Measurements from ENCODE around the gene FARS2. TPM values are rescaled to one million over a fixed set of nuclear protein-coding genes. Genes with fewer than 3 reads are reported as not detected.

The FARS2 gene
- total RNA-seq, 2 experiments from 2014 or later: 15.7 to 18.5 TPM

- intact Hi-C loops (cut with micrococcal nuclease): loop anchor here (2.0 kb wide), 1 partner anchor 160 kb away; no protein-coding TSS in a partner anchor
- DNase-seq (peak; percentile 76), ATAC-seq (peak; percentile 94)
- CTCF ChIA-PET: interaction anchor here (0.6 to 5.7 kb wide), 29 partner anchors 9 to 518 kb away, joined by 3 to 48 read pairs (median 4); partner anchors contain the start of genes FARS2 and LYRM4
- Mint-ChIP-seq H3K27ac (peak overlapping the region; percentile 78), H3K27me3 (no peaks in the 10 kb centered on the region), H3K9me3 (no peaks in the 10 kb centered on the region), H3K36me3 (ENCODE audit: low read depth) (no peaks in the 10 kb centered on the region), H3K4me3 (peak overlapping the region; percentile 44), H3K4me1 (ENCODE audit: low read depth) (peaks cover 52% of the 10 kb centered on the region)
- POLR2A ChIA-PET: interaction anchor here (0.8 to 2.4 kb wide), 5 partner anchors 9 to 41 kb away, joined by 3 to 11 read pairs (median 7); partner anchors contain the start of genes FARS2 and LYRM4
- no peak for TF ChIP-seq CTCF (IDR thresholded peaks at IDR 0.05)
These were observed 41.1 kb downstream of the FARS2 start for GRCh38 chr6:5302220-5302946.

GRCh38 chr6:5302995-5303622, 41.8 kb downstream of the FARS2 start:
- Mint-ChIP-seq H3K9me3 (no peaks in the 10 kb centered on the region), H3K36me3 (ENCODE audit: low read depth) (no peaks in the 10 kb centered on the region), H3K27ac (peak overlapping the region; percentile 78), H3K4me3 (peak overlapping the region; percentile 44), H3K4me1 (ENCODE audit: low read depth) (peaks cover 52% of the 10 kb centered on the region), H3K27me3 (no peaks in the 10 kb centered on the region)
- POLR2A ChIA-PET: interaction anchor here (0.8 to 2.4 kb wide), 6 partner anchors 10 to 42 kb away, joined by 3 to 11 read pairs (median 6); partner anchors contain the start of genes FARS2 and LYRM4
- intact Hi-C loops (cut with micrococcal nuclease): loop anchor here (2.0 kb wide), 1 partner anchor 160 kb away; no protein-coding TSS in a partner anchor
- ATAC-seq (peak; percentile 64), DNase-seq (peak; percentile 74)
- peak; percentile 46 for TF ChIP-seq CTCF (IDR thresholded peaks at IDR 0.05)
- CTCF ChIA-PET: interaction anchor here (0.6 to 5.7 kb wide), 34 partner anchors 9 to 519 kb away, joined by 3 to 48 read pairs (median 4); partner anchors contain the start of genes FARS2 and LYRM4

GRCh38 chr6:5303682-5304081, 42.4 kb downstream of the FARS2 start:
- H3K4me1 Mint-ChIP-seq (ENCODE audit: low read depth): peaks cover 52% of the 10 kb centered on the region
- ChIA-PET CTCF (interaction anchor here (0.7 to 5.7 kb wide), 23 partner anchors 8 to 164 kb away, joined by 3 to 48 read pairs (median 5); partner anchors contain the start of genes FARS2 and LYRM4), POLR2A (interaction anchor here (0.9 to 2.4 kb wide), 3 partner anchors 15 to 42 kb away, joined by 3 to 11 read pairs (median 10); partner anchors contain the start of genes FARS2 and LYRM4)
- TF ChIP-seq CTCF (IDR thresholded peaks at IDR 0.05): no peak
- H3K9me3 Mint-ChIP-seq: no peaks in the 10 kb centered on the region
- H3K27ac Mint-ChIP-seq: no peak overlapping the region
- no peaks in the 10 kb centered on the region for H3K36me3 Mint-ChIP-seq (ENCODE audit: low read depth)
- intact Hi-C loops (cut with micrococcal nuclease): loop anchor here (2.0 kb wide), 1 partner anchor 161 kb away; no protein-coding TSS in a partner anchor
- DNase-seq (no peak), ATAC-seq (no peak)
- H3K27me3 Mint-ChIP-seq: no peaks in the 10 kb centered on the region
- H3K4me3 Mint-ChIP-seq: no peak overlapping the region

- DNase-seq (no peak), ATAC-seq (no peak)
- ChIA-PET CTCF (interaction anchor here (1.6 to 5.7 kb wide), 2 partner anchors 90 to 162 kb away, joined by 4 to 48 read pairs; no protein-coding TSS in a partner anchor), POLR2A (no interaction called here)
- Mint-ChIP-seq H3K36me3 (ENCODE audit: low read depth) (no peaks in the 10 kb centered on the region), H3K27me3 (no peaks in the 10 kb centered on the region), H3K4me1 (ENCODE audit: low read depth) (peaks cover 36% of the 10 kb centered on the region), H3K27ac (no peak overlapping the region), H3K4me3 (no peak overlapping the region), H3K9me3 (no peaks in the 10 kb centered on the region)
- no peak for TF ChIP-seq CTCF (IDR thresholded peaks at IDR 0.05)
- intact Hi-C loops (cut with micrococcal nuclease): no loop called here
These were observed 44.8 kb downstream of the FARS2 start for GRCh38 chr6:5305968-5306626.

Data from activated CD8-positive, alpha-beta T cell treated with anti-CD3 and anti-CD28 coated beads for 36 hours (primary cell).